HUES6 (cell line): ENCODE measurements around the gene GPR153.
A peak's percentile ranks its signal among the peaks of the same experiment; 100 is the strongest.

ENCODE experiments used
- H3K27ac ChIP-seq: 2 replicates; pipeline ENCODE4 v1.7.0; 2013; ENCODE audit warnings: low read depth, mild to moderate bottlenecking, low read length, inconsistent platforms
- H3K27me3 ChIP-seq: 2 replicates; pipeline ENCODE4 v1.6.1; 2013; ENCODE audit warnings: low read length; ENCODE audit not compliant: control insufficient read depth, insufficient read depth
- H3K36me3 ChIP-seq: 2 replicates; pipeline ENCODE4 v1.6.1; 2013; ENCODE audit warnings: low read length; ENCODE audit not compliant: control insufficient read depth, insufficient read depth
- H3K4me1 ChIP-seq: 2 replicates; pipeline ENCODE4 v1.6.1; 2013; ENCODE audit warnings: low read length; ENCODE audit not compliant: control insufficient read depth, insufficient read depth
- H3K4me3 ChIP-seq: 2 replicates; pipeline ENCODE4 v1.5.1; 2013; ENCODE audit warnings: low read depth, low read length
- H3K9ac ChIP-seq: one replicate; pipeline ENCODE4 v1.6.1; 2013; ENCODE audit warnings: mild to moderate bottlenecking, low read length
- H3K9me3 ChIP-seq: 2 replicates; pipeline ENCODE4 v1.6.1; 2013; ENCODE audit warnings: low read depth, low read length; ENCODE audit not compliant: control insufficient read depth, insufficient read depth

GPR153 gene

GRCh38 chr1:6248161-6248776, 12.6 kb downstream of the GPR153 start:
- Histone ChIP-seq H3K9ac (no peak overlapping the region), H3K9me3 (no peaks in the 10 kb centered on the region), H3K4me3 (no peak overlapping the region), H3K4me1 (peaks cover 13% of the 10 kb centered on the region), H3K36me3 (no peaks in the 10 kb centered on the region), H3K27me3 (peaks cover 91% of the 10 kb centered on the region), H3K27ac (no peak overlapping the region)

GRCh38 chr1:6247651-6248050, 13.2 kb downstream of the GPR153 start:
- Histone ChIP-seq H3K27ac (no peak overlapping the region), H3K9ac (no peak overlapping the region), H3K4me1 (peaks cover 19% of the 10 kb centered on the region), H3K36me3 (no peaks in the 10 kb centered on the region), H3K27me3 (peaks cover 93% of the 10 kb centered on the region), H3K9me3 (no peaks in the 10 kb centered on the region), H3K4me3 (no peak overlapping the region)

GRCh38 chr1:6246497-6247467, 14.1 kb downstream of the GPR153 start:
- H3K27me3 ChIP-seq, result peaks cover 90% of the 10 kb centered on the region
- H3K9me3 ChIP-seq, result no peaks in the 10 kb centered on the region
- peak overlapping the region; percentile 35 for H3K9ac ChIP-seq
- peak overlapping the region; percentile 71 for H3K4me3 ChIP-seq
- no peak overlapping the region for H3K27ac ChIP-seq
- peaks cover 20% of the 10 kb centered on the region for H3K4me1 ChIP-seq
- H3K36me3 ChIP-seq, result no peaks in the 10 kb centered on the region

- peaks cover 27% of the 10 kb centered on the region for H3K4me1 ChIP-seq
- peak overlapping the region; percentile 71 for H3K4me3 ChIP-seq
Observed at GRCh38 chr1:6245869-6246496, 14.9 kb downstream of the GPR153 start.

GRCh38 chr1:6245086-6245868, 15.6 kb downstream of the GPR153 start:
- peak overlapping the region; percentile 43 for H3K9ac ChIP-seq
- peaks cover 34% of the 10 kb centered on the region for H3K4me1 ChIP-seq
- H3K36me3 ChIP-seq, result no peaks in the 10 kb centered on the region
- peak overlapping the region; percentile 71 for H3K4me3 ChIP-seq
- no peaks in the 10 kb centered on the region for H3K9me3 ChIP-seq
- no peak overlapping the region for H3K27ac ChIP-seq
- H3K27me3 ChIP-seq, result peaks cover 90% of the 10 kb centered on the region

More at GRCh38 chr1:6245869-6246496, 14.9 kb downstream of the GPR153 start:
- Histone ChIP-seq H3K9me3 (no peaks in the 10 kb centered on the region), H3K27ac (no peak overlapping the region), H3K36me3 (no peaks in the 10 kb centered on the region), H3K27me3 (peaks cover 90% of the 10 kb centered on the region), H3K9ac (peak overlapping the region; percentile 35)

GRCh38 chr1:6244401-6245049, 16.4 kb downstream of the GPR153 start:
- Histone ChIP-seq H3K9ac (no peak overlapping the region), H3K9me3 (no peaks in the 10 kb centered on the region), H3K36me3 (no peaks in the 10 kb centered on the region), H3K4me1 (peaks cover 39% of the 10 kb centered on the region), H3K4me3 (peak overlapping the region; percentile 71), H3K27ac (no peak overlapping the region), H3K27me3 (peaks cover 87% of the 10 kb centered on the region)

- H3K9ac ChIP-seq, result peak within 1 kb of the TSS; percentile 43
- peaks cover 43% of the 10 kb centered on the region for H3K4me1 ChIP-seq
- no peaks in the 10 kb centered on the region for H3K9me3 ChIP-seq
- H3K4me3 ChIP-seq, result peak within 1 kb of the TSS; percentile 71
- H3K36me3 ChIP-seq, result no peaks in the 10 kb centered on the region
- no peak within 1 kb of the TSS for H3K27ac ChIP-seq
- peaks cover 82% of the 10 kb centered on the region for H3K27me3 ChIP-seq
Observed at GRCh38 chr1:6243993-6244392, 16.9 kb downstream of the GPR153 start, which contains the start of gene HES3. Gene HES3 (plus strand): TSS chr1:6244179. CDS start chr1:6244366, 187 bp downstream.

- Histone ChIP-seq H3K36me3 (no peaks in the 10 kb centered on the region), H3K4me3 (peak overlapping the region; percentile 30; the same call in 1 of the 2 replicates), H3K27me3 (peaks cover 74% of the 10 kb centered on the region), H3K4me1 (peaks cover 42% of the 10 kb centered on the region), H3K9me3 (no peaks in the 10 kb centered on the region), H3K27ac (no peak overlapping the region), H3K9ac (no peak overlapping the region)
Observed at GRCh38 chr1:6243053-6243834, 17.7 kb downstream of the GPR153 start.

GRCh38 chr1:6241887-6242740, 18.8 kb downstream of the GPR153 start:
- no peaks in the 10 kb centered on the region for H3K9me3 ChIP-seq
- H3K9ac ChIP-seq, result peak overlapping the region; percentile 51
- no peak overlapping the region for H3K27ac ChIP-seq
- peak overlapping the region; percentile 35 for H3K4me3 ChIP-seq
- H3K27me3 ChIP-seq, result peaks cover 63% of the 10 kb centered on the region
- H3K36me3 ChIP-seq, result no peaks in the 10 kb centered on the region
- peaks cover 45% of the 10 kb centered on the region for H3K4me1 ChIP-seq
